Measurements from ENCODE around the gene ALPI. TPM values are rescaled to one million over a fixed set of nuclear protein-coding genes. Genes with fewer than 3 reads are reported as not detected.
"Not testable (repeated sequence)": the region's sequence is repeated elsewhere in the genome, so short reads cannot be mapped to it uniquely, and the experiment has no call there.

Gene ALPI
- total RNA-seq, result not detected in 2 replicates

GRCh38 chr2:232455426-232456255 is at the start of gene ALPI:
ALPI (plus strand) TSS chr2:232456153; CDS start chr2:232456200, 47 bp downstream.
- no peak within 1 kb of the TSS for H3K4me3 ChIP-seq (ENCODE audit: low read depth, low read length)
- H3K27me3 ChIP-seq (ENCODE audit: control insufficient read depth, insufficient read depth, low read length), result peaks cover 29% of the 10 kb centered on the region
- no peak for DNase-seq (ENCODE audit: low read depth)
- TF ChIP-seq CTCF (IDR thresholded peaks at IDR 0.05; ENCODE audit: insufficient read depth, low read length, poor library complexity, severe bottlenecking), result no peak
- H3K36me3 ChIP-seq (ENCODE audit: control insufficient read depth, insufficient read depth, low read length), result no peaks in the 10 kb centered on the region

GRCh38 chr2:232406556-232407310 is 49.2 kb upstream of the ALPI start, which contains the start of gene ALPG:
ALPG (plus strand) TSS chr2:232406844; CDS start chr2:232406895, 51 bp downstream.
- Histone ChIP-seq H3K4me3 (ENCODE audit: low read depth, low read length) (no peak within 1 kb of the TSS), H3K36me3 (ENCODE audit: control insufficient read depth, insufficient read depth, low read length) (no peaks in the 10 kb centered on the region), H3K27me3 (ENCODE audit: control insufficient read depth, insufficient read depth, low read length) (peaks cover 20% of the 10 kb centered on the region)
- no peak for TF ChIP-seq CTCF (IDR thresholded peaks at IDR 0.05; ENCODE audit: insufficient read depth, low read length, poor library complexity, severe bottlenecking)
- DNase-seq (ENCODE audit: low read depth), result no peak

- DNase-seq (ENCODE audit: low read depth); H3K36me3 ChIP-seq (ENCODE audit: control insufficient read depth, insufficient read depth, low read length); H3K4me3 ChIP-seq (ENCODE audit: low read depth, low read length): not testable (repeated sequence)
- H3K27me3 ChIP-seq (ENCODE audit: control insufficient read depth, insufficient read depth, low read length), result peaks cover 19% of the 10 kb centered on the region
These were observed 48.4 kb upstream of the ALPI start for GRCh38 chr2:232407428-232408150.

GRCh38 chr2:232408269-232408668 is 47.7 kb upstream of the ALPI start:
- H3K36me3 ChIP-seq (ENCODE audit: control insufficient read depth, insufficient read depth, low read length); DNase-seq (ENCODE audit: low read depth); H3K4me3 ChIP-seq (ENCODE audit: low read depth, low read length): not testable (repeated sequence)
- H3K27me3 ChIP-seq (ENCODE audit: control insufficient read depth, insufficient read depth, low read length), result peaks cover 23% of the 10 kb centered on the region

- DNase-seq (ENCODE audit: low read depth); H3K36me3 ChIP-seq (ENCODE audit: control insufficient read depth, insufficient read depth, low read length); H3K4me3 ChIP-seq (ENCODE audit: low read depth, low read length): not testable (repeated sequence)
- peaks cover 26% of the 10 kb centered on the region for H3K27me3 ChIP-seq (ENCODE audit: control insufficient read depth, insufficient read depth, low read length)
These were observed 46.3 kb upstream of the ALPI start for GRCh38 chr2:232409617-232410016.

- no peak for TF ChIP-seq CTCF (IDR thresholded peaks at IDR 0.05; ENCODE audit: insufficient read depth, low read length, poor library complexity, severe bottlenecking)
- peaks cover 26% of the 10 kb centered on the region for H3K27me3 ChIP-seq (ENCODE audit: control insufficient read depth, insufficient read depth, low read length)
- no peak for DNase-seq (ENCODE audit: low read depth)
- H3K36me3 ChIP-seq (ENCODE audit: control insufficient read depth, insufficient read depth, low read length), result no peaks in the 10 kb centered on the region
- H3K4me3 ChIP-seq (ENCODE audit: low read depth, low read length), result no peak overlapping the region
These were observed 45.6 kb upstream of the ALPI start for GRCh38 chr2:232410238-232410900.
